A673 (cell line): Measurements from ENCODE around the gene RLN1.
"Not testable (repeated sequence)": the region's sequence is repeated elsewhere in the genome, so short reads cannot be mapped to it uniquely, and the experiment has no call there.

ENCODE experiments used
- EZH2 ChIP-seq: fragments of 200-600 bp; sonication (generic); IDR thresholded peaks from 2 replicates; pipeline ENCODE4 v1.6.1; 2017; ENCODE audit warnings: borderline replicate concordance, low read depth, mild to moderate bottlenecking, mixed read lengths, antibody characterized with exemption, low read length; ENCODE audit not compliant: poor library complexity, severe bottlenecking
- TF ChIP-seq, protein P1 (sequence below): fragments of 300-800, 200-600 bp; sonication (generic); conservative IDR thresholded peaks from 2 replicates; pipeline ENCODE4 v1.5.1; 2017; ENCODE audit warnings: low read depth, mild to moderate bottlenecking, antibody characterized with exemption, low read length, moderate library complexity, mixed read lengths

DNA sequence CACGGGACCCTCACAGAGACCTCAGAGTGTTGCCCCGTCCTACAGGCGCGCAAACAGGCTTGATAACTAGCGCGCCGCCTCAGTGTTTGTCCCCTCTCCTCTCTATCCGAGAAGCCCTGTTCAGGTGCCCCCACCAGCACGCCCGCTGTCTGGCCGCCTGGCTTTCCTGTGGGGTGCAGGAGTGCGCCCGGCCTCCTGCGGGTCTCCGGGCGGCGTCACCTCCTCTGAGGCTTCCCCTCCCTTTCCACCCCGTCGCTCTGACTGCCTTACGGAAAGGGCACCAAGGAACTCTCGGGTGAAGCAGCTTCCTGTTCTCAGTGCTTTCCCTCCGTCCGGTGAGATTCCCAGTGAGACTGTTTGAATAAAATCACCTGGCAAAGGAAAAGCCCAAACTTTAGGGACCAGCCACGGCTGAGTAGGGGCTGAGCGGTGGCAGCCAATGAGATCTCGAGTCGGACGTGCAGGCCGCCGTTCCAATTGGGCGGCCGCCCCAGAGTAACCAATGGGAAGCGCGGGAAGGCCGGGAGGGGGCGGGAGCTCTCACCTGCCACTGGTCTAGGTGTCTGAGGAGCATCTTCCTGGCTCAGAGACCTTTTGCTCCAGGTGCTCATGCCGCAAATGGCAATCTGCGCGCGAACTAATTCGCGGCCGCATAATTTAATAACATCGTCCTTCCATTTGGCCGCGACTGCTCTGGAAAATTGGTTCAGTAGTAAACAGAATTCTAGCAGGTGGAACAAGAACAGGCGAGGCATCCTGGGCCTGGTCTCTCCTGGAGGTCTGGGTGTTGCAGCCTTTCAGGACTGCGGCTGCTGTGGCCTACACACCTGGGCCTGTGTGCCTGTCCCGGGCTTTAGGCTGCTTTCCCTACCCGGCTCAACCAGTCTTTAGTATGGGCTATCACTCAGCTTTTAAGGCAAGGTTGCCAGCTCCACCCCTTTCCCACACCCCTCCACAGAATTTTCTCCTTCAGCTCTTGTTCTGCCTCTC, at the start of gene RLN1:
- TF ChIP-seq, protein P1, sequence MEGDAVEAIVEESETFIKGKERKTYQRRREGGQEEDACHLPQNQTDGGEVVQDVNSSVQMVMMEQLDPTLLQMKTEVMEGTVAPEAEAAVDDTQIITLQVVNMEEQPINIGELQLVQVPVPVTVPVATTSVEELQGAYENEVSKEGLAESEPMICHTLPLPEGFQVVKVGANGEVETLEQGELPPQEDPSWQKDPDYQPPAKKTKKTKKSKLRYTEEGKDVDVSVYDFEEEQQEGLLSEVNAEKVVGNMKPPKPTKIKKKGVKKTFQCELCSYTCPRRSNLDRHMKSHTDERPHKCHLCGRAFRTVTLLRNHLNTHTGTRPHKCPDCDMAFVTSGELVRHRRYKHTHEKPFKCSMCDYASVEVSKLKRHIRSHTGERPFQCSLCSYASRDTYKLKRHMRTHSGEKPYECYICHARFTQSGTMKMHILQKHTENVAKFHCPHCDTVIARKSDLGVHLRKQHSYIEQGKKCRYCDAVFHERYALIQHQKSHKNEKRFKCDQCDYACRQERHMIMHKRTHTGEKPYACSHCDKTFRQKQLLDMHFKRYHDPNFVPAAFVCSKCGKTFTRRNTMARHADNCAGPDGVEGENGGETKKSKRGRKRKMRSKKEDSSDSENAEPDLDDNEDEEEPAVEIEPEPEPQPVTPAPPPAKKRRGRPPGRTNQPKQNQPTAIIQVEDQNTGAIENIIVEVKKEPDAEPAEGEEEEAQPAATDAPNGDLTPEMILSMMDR: not testable (repeated sequence)
- TF ChIP-seq EZH2: not testable (repeated sequence)
